Adrenal gland (tissue), 12 donors: ENCODE data around the gene KIAA1755. TPM values are rescaled to one million over a fixed set of nuclear protein-coding genes. Genes with fewer than 3 reads are reported as not detected.
A peak's percentile ranks its signal among the peaks of the same experiment; 100 is the strongest.

Experiments used
- DNase-seq, 7 donors: peaks; one replicate each; pipeline ENCODE4 v3.0.0-alpha.2; 2019 to 2020
- H3K27ac ChIP-seq, 5 donors: fragments of 200-600 bp; sonication (generic) in 4 of 5; 1 replicate in 3 of 5; 2 replicates in 2 of 5; pipeline versions ENCODE4 v1.5.1 to v1.8.0; 2016 to 2020; ENCODE audit warnings: mild to moderate bottlenecking in 1 of 5
- H3K27me3 ChIP-seq: fragments of 200-600 bp; 2 replicates; pipeline ENCODE4 v1.8.0; 2021
- H3K36me3 ChIP-seq, 2 donors: fragments of 200-600 bp; replicated peaks in 1 of 2; 1 replicate in 1 of 2; 2 replicates in 1 of 2; pipeline versions ENCODE4 v1.5.1 to v1.8.0; 2018 to 2022
- H3K4me1 ChIP-seq, 2 donors: fragments of 200-600 bp; replicated peaks in 1 of 2; 1 replicate in 1 of 2; 2 replicates in 1 of 2; pipeline versions ENCODE4 v1.5.1 to v1.8.0; 2018 to 2021
- H3K4me3 ChIP-seq, 4 donors: fragments of 200-600 bp; sonication (generic) in 3 of 4; one replicate each; pipeline ENCODE4 v1.5.1; 2016 to 2018
- H3K9me3 ChIP-seq, 3 donors: fragments of 200-600 bp; sonication (generic) in 1 of 3; replicated peaks in 1 of 3; 1 replicate in 2 of 3; 2 replicates in 1 of 3; pipeline versions ENCODE4 v1.5.1 to v1.8.0; 2016 to 2021
- CTCF ChIP-seq, 6 experiments: fragments of 450-650 bp in 4 of 6; fragments of 200-600 bp in 2 of 6; sonication (generic) in 1 of 6; IDR thresholded peaks; 1 replicate in 5 of 6; 2 replicates in 1 of 6; pipeline versions ENCODE4 v1.5.1 to v1.8.0; 2016 to 2021; ENCODE audit warnings: antibody characterized with exemption in 6 of 6, mild to moderate bottlenecking in 2 of 6, moderate library complexity in 1 of 6
- POLR2A ChIP-seq, 2 donors: fragments of 450-650 bp; IDR thresholded peaks; one replicate each; pipeline ENCODE4 v1.6.1; 2017; ENCODE audit warnings: antibody characterized with exemption in 2 of 2, mild to moderate bottlenecking in 2 of 2, moderate library complexity in 1 of 2
- WGBS, 4 donors: extraction: QIAGEN DNeasy Blood & Tissue Kit in 2 of 4; methylation state at CpG; one replicate each; pipeline versions ENCODE4 v1.1.5 to v1.1.7; 2013 to 2017; 5-methylcytosine and 5-hydroxymethylcytosine counted together
- intact Hi-C, 2 donors: fragments of 100-400 bp; cut with DNase I; formaldehyde crosslinking; loops; one replicate each; pipeline versions ENCODE4 v1.14.1 to v1.15.0; 2022 to 2023
- polyA plus RNA-seq, 3 donors: library from polyadenylated mRNA; stranded (reverse); fragments of 200-250 nt in 2 of 3; fragments of 350-450 nt in 1 of 3; fragmentation: Illumina TruSeq in 1 of 3; extraction: RNeasy Lipid Tissue Mini Kit (QIAGEN cat#74804) in 1 of 3; gene quantifications; one replicate each; pipeline ENCODE4 v1.2.3, GENCODE V29; 2013 to 2014
- total RNA-seq, 9 donors: library from RNA; depleted of rRNA in 4 of 9; stranded (reverse); fragments of >200 nt in 4 of 9; fragments of 120-200 nt in 1 of 9; fragmentation: NEBNext Ultra II Directional in 1 of 9; extraction: Animal tissue kit (Norgen Biotek cat#: 25700) in 1 of 9; gene quantifications; one replicate each; pipeline versions ENCODE4 v1.1.0 to v1.2.4, GENCODE V29; 2013 to 2023
- donor health status: healthy with polysubstance abuse.
- donor health status: Bipolar disorder and iron deficiency.
- donor health status: DM: yes; HTN: yes; CAD: no.
- donor health status: DM: no; HTN: no; CAD: no.
- donor health status: DM: no; HTN: no; CAD: no.
- donor health status: DM: yes; HTN: yes; CAD: no.

KIAA1755 gene
- total and polyA plus RNA-seq, 12 donors: 0.42 to 8.0 (median 2.0) TPM

GRCh38 chr20:38225240-38225899, 35.2 kb downstream of the KIAA1755 start:
- H3K4me1 ChIP-seq: no peaks in the 10 kb centered on the region
- TF ChIP-seq POLR2A (IDR thresholded peaks at IDR 0.05): no peak
- no peak for TF ChIP-seq CTCF (IDR thresholded peaks at IDR 0.05)
- intact Hi-C loops: loop anchor here in 1 of 2 donors (2.0 kb wide), 1 partner anchor 659 kb away; no protein-coding TSS in a partner anchor
- no peaks in the 10 kb centered on the region for H3K36me3 ChIP-seq
- H3K9me3 ChIP-seq: no peaks in the 10 kb centered on the region
- 83 to 89% (median 85%) methylated on average over 8 of the region's 8 CpGs for WGBS, 4 donors
- no peak overlapping the region for H3K27ac ChIP-seq
- no peak for DNase-seq
- no peak overlapping the region for H3K4me3 ChIP-seq
- H3K27me3 ChIP-seq: no peaks in the 10 kb centered on the region

GRCh38 chr20:38224531-38224930, 36.0 kb downstream of the KIAA1755 start:
- intact Hi-C loops: loop anchor here (2.0 to 5.0 kb wide), 4 partner anchors 57 to 662 kb away; partner anchors contain the start of gene TGM2 (in 1 of the 2)
- WGBS, 4 donors: 72 to 84% (median 81%) methylated on average over 10 of the region's 10 CpGs
- no peaks in the 10 kb centered on the region for H3K4me1 ChIP-seq
- H3K27me3 ChIP-seq: no peaks in the 10 kb centered on the region
- no peaks in the 10 kb centered on the region for H3K36me3 ChIP-seq
- no peaks in the 10 kb centered on the region for H3K9me3 ChIP-seq
- TF ChIP-seq POLR2A (IDR thresholded peaks at IDR 0.05) (no peak), CTCF (IDR thresholded peaks at IDR 0.05) (no peak)
- H3K4me3 ChIP-seq: no peak overlapping the region
- no peak overlapping the region for H3K27ac ChIP-seq
- DNase-seq: no peak

GRCh38 chr20:38223743-38224100, 36.8 kb downstream of the KIAA1755 start:
- 75 to 96% (median 84%) methylated on average over 3 of the region's 3 CpGs for WGBS, 4 donors
- DNase-seq: no peak
- Histone ChIP-seq H3K36me3 (no peaks in the 10 kb centered on the region), H3K27me3 (no peaks in the 10 kb centered on the region), H3K4me3 (no peak overlapping the region), H3K27ac (no peak overlapping the region), H3K9me3 (no peaks in the 10 kb centered on the region), H3K4me1 (no peaks in the 10 kb centered on the region)
- intact Hi-C loops: loop anchor here (2.0 to 5.0 kb wide), 4 partner anchors 56 to 661 kb away; partner anchors contain the start of gene TGM2 (in 1 of the 2)
- no peak for TF ChIP-seq CTCF (IDR thresholded peaks at IDR 0.05)
- no peak for TF ChIP-seq POLR2A (IDR thresholded peaks at IDR 0.05)

- Histone ChIP-seq H3K9me3 (no peaks in the 10 kb centered on the region), H3K4me1 (no peaks in the 10 kb centered on the region), H3K27ac (no peak overlapping the region), H3K36me3 (no peaks in the 10 kb centered on the region), H3K4me3 (no peak overlapping the region), H3K27me3 (no peaks in the 10 kb centered on the region)
- DNase-seq: no peak
- no peak for TF ChIP-seq POLR2A (IDR thresholded peaks at IDR 0.05)
- TF ChIP-seq CTCF (IDR thresholded peaks at IDR 0.05): peak in 1 of 6 experiments; percentile 6
- intact Hi-C loops: loop anchor here (5.0 kb wide), 3 partner anchors 56 to 661 kb away; partner anchors contain the start of gene TGM2 (in 1 of the 2)
- 53 to 64% (median 57%) methylated on average over 4 to 7 of the region's 7 CpGs for WGBS, 4 donors
These were observed 37.4 kb downstream of the KIAA1755 start for GRCh38 chr20:38222923-38223742.
